HepG2 (cell line): ENCODE data around the gene DNAJC5. TPM values are rescaled to one million over a fixed set of nuclear protein-coding genes. Genes with fewer than 3 reads are reported as not detected.

ENCODE experiments used
- ARHGAP35 ChIP-seq: sonication (generic); formaldehyde crosslinking; IDR thresholded peaks from 2 replicates; pipeline ENCODE4 v1.9.0; 2022; ENCODE audit warnings: mild to moderate bottlenecking, inconsistent platforms, moderate library complexity, missing genetic modification reagents, borderline replicate concordance
- DR1 ChIP-seq: sonication (generic); formaldehyde crosslinking; IDR thresholded peaks from 2 replicates; pipeline ENCODE4 v1.8.0; 2021; ENCODE audit warnings: mild to moderate bottlenecking, missing genetic modification reagents, inconsistent platforms
- EHMT2 ChIP-seq: fragments of 200-600 bp; sonication (generic); IDR thresholded peaks from 2 replicates; pipeline ENCODE4 v1.7.0; 2017; ENCODE audit warnings: antibody characterized with exemption, low read depth, low read length, borderline replicate concordance
- HDAC2 ChIP-seq: sonication (generic); formaldehyde crosslinking; IDR thresholded peaks from 2 replicates; pipeline ENCODE4 v1.4.0; 2020; ENCODE audit warnings: missing genetic modification reagents
- KDM5B ChIP-seq: sonication (generic); formaldehyde crosslinking; IDR thresholded peaks from 2 replicates; pipeline ENCODE4 v1.4.0; 2020; ENCODE audit warnings: missing genetic modification reagents, mild to moderate bottlenecking, borderline replicate concordance
- MTA3 ChIP-seq: sonication (generic); formaldehyde crosslinking; IDR thresholded peaks from 2 replicates; pipeline ENCODE4 v1.4.0; 2020; ENCODE audit warnings: missing genetic modification reagents
- NFKBIZ ChIP-seq: IDR thresholded peaks from 2 replicates; pipeline ENCODE4 v1.6.1; 2018; ENCODE audit warnings: missing genetic modification reagents, missing compliant biosample characterization
- NR2F1 ChIP-seq, 2 experiments: fragments of 450-650 bp in 1 of 2; formaldehyde crosslinking in 1 of 2; IDR thresholded peaks; 2 replicates each; pipeline versions ENCODE4 v1.5.0 to v1.6.1; 2016 to 2020; ENCODE audit warnings: mild to moderate bottlenecking in 1 of 2, missing compliant biosample characterization in 1 of 2, missing genetic modification reagents in 1 of 2, moderate library complexity in 1 of 2
- PHB2 ChIP-seq: fragments of 450-650 bp; IDR thresholded peaks from 2 replicates; pipeline ENCODE4 v1.6.1; 2018; ENCODE audit not compliant: partially characterized antibody
- PHF5A ChIP-seq: IDR thresholded peaks from one replicate; pipeline ENCODE4 v1.6.1; 2018; ENCODE audit warnings: low read depth, missing genetic modification reagents; ENCODE audit not compliant: unreplicated experiment
- RORA ChIP-seq: sonication (generic); formaldehyde crosslinking; IDR thresholded peaks from 2 replicates; pipeline ENCODE4 v1.5.0; 2020; ENCODE audit warnings: mild to moderate bottlenecking, missing genetic modification reagents, moderate library complexity
- SRF ChIP-seq: IDR thresholded peaks from 2 replicates; pipeline ENCODE4 v1.6.1; 2011; ENCODE audit warnings: mild to moderate bottlenecking, low read depth, low read length, moderate library complexity
- TBX2 ChIP-seq: sonication (generic); formaldehyde crosslinking; IDR thresholded peaks from 2 replicates; pipeline ENCODE4 v1.5.0; 2020; ENCODE audit warnings: missing genetic modification reagents, mild to moderate bottlenecking, borderline replicate concordance
- ZNF841 ChIP-seq: sonication (generic); formaldehyde crosslinking; IDR thresholded peaks from 2 replicates; pipeline ENCODE4 v1.8.1; 2023; ENCODE audit warnings: missing genetic modification reagents, borderline replicate concordance
- ZSCAN20 ChIP-seq: sonication (generic); formaldehyde crosslinking; IDR thresholded peaks from 2 replicates; pipeline ENCODE4 v1.4.0; 2020; ENCODE audit warnings: missing genetic modification reagents, mild to moderate bottlenecking, borderline replicate concordance
- polyA plus RNA-seq, 8 experiments: library from polyadenylated mRNA; depleted of rRNA in 3 of 8; stranded (reverse) in 7 of 8; unstranded in 1 of 8; fragments of >200 nt; fragmentation: Illumina TruSeq in 4 of 8; extraction: Trizol in 4 of 8; gene quantifications; 2 replicates each; pipeline versions ENCODE4 v1.2.1 to v1.2.3, GENCODE V29; 2011 to 2016; ENCODE audit warnings: low read depth in 4 of 8, missing spikeins in 1 of 8, mixed read lengths in 1 of 8; ENCODE audit not compliant: insufficient read depth in 1 of 8
- total RNA-seq, 5 experiments: library from RNA; depleted of rRNA; stranded (reverse); fragments of >200 nt; fragmentation: Illumina TruSeq; extraction: Trizol; gene quantifications; 2 replicates each; pipeline ENCODE4 v1.2.3, GENCODE V29; 2016; ENCODE audit warnings: low read depth in 1 of 5
- TF ChIP-seq, protein P1 (sequence below): sonication (generic); formaldehyde crosslinking; IDR thresholded peaks from 2 replicates; pipeline ENCODE4 v1.4.0; 2020; ENCODE audit warnings: missing genetic modification reagents, borderline replicate concordance
- TF ChIP-seq, protein P2 (sequence below): sonication (generic); formaldehyde crosslinking; IDR thresholded peaks from 2 replicates; pipeline ENCODE4 v1.4.0; 2020; ENCODE audit warnings: mild to moderate bottlenecking, missing genetic modification reagents
- TF ChIP-seq, protein P3 (sequence below): IDR thresholded peaks from 2 replicates; pipeline ENCODE4 v1.6.1; 2018; ENCODE audit warnings: missing genetic modification reagents
- TF ChIP-seq, protein P4 (sequence below): sonication (generic); formaldehyde crosslinking; IDR thresholded peaks from 2 replicates; pipeline ENCODE4 v1.4.0; 2020; ENCODE audit warnings: low read depth, missing genetic modification reagents

Gene DNAJC5
- total and polyA plus RNA-seq, 2 of the 13 experiments (the other 11 are each of a cell fraction or from before 2014, with no cell fraction given) = 42.8 to 64.5 TPM

DNA sequence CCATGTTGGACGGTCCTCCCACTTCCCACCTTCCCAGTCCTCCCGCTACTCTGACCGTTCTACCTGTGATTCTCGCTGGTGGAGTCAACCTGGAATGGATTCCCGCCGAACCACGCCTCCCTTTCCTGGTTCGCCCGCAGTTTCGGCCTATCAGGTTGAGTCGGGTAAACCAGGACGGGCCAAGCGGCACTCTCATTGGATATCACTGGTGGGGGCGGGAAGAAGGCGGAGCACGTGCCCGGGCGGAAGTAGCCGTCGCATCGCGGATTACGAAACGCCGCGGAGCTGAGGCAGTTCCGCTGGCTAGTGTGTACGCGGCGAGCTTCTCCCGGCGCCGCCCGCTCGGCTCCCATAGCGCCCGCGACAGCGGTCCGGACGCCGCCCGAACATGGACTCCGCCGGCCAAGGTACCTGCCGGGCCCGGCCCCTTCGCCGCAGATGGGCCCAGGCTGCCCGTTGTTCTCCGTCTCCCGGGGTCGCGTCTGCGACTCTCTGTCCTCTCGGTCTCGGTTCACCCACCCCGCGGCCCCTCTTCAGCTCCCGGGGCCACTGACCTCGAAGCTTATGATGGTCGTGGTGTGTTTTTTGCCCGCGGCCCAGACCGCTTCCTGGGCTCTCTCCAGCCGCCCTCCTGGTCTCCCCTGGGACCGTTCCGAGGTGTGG, 29.8 kb upstream of the DNAJC5 start, which contains the start of gene TPD52L2 (continued):
- peak; percentile 91 for TF ChIP-seq HDAC2 (CRISPR knock-in tag)
- peak; percentile 91 for TF ChIP-seq TBX2
- no peak; the same call in 1 of the 2 replicates for TF ChIP-seq RORA (CRISPR knock-in tag)
- peak; percentile 92 for TF ChIP-seq ZNF841
- TF ChIP-seq PHF5A (CRISPR knock-in tag) = peak; percentile 93
- TF ChIP-seq, protein P1, sequence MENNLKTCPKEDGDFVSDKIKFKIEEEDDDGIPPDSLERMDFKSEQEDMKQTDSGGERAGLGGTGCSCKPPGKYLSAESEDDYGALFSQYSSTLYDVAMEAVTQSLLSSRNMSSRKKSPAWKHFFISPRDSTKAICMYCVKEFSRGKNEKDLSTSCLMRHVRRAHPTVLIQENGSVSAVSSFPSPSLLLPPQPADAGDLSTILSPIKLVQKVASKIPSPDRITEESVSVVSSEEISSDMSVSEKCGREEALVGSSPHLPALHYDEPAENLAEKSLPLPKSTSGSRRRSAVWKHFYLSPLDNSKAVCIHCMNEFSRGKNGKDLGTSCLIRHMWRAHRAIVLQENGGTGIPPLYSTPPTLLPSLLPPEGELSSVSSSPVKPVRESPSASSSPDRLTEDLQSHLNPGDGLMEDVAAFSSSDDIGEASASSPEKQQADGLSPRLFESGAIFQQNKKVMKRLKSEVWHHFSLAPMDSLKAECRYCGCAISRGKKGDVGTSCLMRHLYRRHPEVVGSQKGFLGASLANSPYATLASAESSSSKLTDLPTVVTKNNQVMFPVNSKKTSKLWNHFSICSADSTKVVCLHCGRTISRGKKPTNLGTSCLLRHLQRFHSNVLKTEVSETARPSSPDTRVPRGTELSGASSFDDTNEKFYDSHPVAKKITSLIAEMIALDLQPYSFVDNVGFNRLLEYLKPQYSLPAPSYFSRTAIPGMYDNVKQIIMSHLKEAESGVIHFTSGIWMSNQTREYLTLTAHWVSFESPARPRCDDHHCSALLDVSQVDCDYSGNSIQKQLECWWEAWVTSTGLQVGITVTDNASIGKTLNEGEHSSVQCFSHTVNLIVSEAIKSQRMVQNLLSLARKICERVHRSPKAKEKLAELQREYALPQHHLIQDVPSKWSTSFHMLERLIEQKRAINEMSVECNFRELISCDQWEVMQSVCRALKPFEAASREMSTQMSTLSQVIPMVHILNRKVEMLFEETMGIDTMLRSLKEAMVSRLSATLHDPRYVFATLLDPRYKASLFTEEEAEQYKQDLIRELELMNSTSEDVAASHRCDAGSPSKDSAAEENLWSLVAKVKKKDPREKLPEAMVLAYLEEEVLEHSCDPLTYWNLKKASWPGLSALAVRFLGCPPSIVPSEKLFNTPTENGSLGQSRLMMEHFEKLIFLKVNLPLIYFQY (CRISPR knock-in tag) = no peak; the same call in 1 of the 2 replicates
- TF ChIP-seq, protein P2, sequence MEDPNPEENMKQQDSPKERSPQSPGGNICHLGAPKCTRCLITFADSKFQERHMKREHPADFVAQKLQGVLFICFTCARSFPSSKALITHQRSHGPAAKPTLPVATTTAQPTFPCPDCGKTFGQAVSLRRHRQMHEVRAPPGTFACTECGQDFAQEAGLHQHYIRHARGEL (CRISPR knock-in tag) = no peak
- TF ChIP-seq NR2F1 (CRISPR knock-in tag; IDR thresholded peaks at IDR 0.05) = no peak
- TF ChIP-seq EHMT2 = no peak; the same call in 1 of the 2 replicates
- TF ChIP-seq SRF = no peak; the same call in 1 of the 2 replicates
- peak; percentile 97 for TF ChIP-seq DR1 (CRISPR knock-in tag)
- peak; percentile 91 for TF ChIP-seq KDM5B (CRISPR knock-in tag)
- peak; percentile 93 for TF ChIP-seq ZSCAN20 (CRISPR knock-in tag)
- TF ChIP-seq PHB2 = no peak
- no peak for TF ChIP-seq MTA3 (CRISPR knock-in tag)
- TF ChIP-seq ARHGAP35 (CRISPR knock-in tag) = peak; percentile 39
- TF ChIP-seq, protein P3, sequence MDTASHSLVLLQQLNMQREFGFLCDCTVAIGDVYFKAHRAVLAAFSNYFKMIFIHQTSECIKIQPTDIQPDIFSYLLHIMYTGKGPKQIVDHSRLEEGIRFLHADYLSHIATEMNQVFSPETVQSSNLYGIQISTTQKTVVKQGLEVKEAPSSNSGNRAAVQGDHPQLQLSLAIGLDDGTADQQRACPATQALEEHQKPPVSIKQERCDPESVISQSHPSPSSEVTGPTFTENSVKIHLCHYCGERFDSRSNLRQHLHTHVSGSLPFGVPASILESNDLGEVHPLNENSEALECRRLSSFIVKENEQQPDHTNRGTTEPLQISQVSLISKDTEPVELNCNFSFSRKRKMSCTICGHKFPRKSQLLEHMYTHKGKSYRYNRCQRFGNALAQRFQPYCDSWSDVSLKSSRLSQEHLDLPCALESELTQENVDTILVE (CRISPR knock-in tag) = peak; percentile 94
- TF ChIP-seq, protein P4, sequence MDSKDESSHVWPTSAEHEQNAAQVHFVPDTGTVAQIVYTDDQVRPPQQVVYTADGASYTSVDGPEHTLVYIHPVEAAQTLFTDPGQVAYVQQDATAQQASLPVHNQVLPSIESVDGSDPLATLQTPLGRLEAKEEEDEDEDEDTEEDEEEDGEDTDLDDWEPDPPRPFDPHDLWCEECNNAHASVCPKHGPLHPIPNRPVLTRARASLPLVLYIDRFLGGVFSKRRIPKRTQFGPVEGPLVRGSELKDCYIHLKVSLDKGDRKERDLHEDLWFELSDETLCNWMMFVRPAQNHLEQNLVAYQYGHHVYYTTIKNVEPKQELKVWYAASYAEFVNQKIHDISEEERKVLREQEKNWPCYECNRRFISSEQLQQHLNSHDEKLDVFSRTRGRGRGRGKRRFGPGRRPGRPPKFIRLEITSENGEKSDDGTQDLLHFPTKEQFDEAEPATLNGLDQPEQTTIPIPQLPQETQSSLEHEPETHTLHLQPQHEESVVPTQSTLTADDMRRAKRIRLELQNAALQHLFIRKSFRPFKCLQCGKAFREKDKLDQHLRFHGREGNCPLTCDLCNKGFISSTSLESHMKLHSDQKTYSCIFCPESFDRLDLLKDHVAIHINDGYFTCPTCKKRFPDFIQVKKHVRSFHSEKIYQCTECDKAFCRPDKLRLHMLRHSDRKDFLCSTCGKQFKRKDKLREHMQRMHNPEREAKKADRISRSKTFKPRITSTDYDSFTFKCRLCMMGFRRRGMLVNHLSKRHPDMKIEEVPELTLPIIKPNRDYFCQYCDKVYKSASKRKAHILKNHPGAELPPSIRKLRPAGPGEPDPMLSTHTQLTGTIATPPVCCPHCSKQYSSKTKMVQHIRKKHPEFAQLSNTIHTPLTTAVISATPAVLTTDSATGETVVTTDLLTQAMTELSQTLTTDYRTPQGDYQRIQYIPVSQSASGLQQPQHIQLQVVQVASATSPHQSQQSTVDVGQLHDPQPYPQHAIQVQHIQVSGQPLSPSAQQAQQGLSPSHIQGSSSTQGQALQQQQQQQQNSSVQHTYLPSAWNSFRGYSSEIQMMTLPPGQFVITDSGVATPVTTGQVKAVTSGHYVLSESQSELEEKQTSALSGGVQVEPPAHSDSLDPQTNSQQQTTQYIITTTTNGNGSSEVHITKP (CRISPR knock-in tag) = peak; percentile 81; the same call in 1 of the 2 replicates
- TF ChIP-seq NFKBIZ (CRISPR knock-in tag) = peak; percentile 17; the same call in 1 of the 2 replicates
